NT2/D1 (cell line): ENCODE measurements around the gene SCTR.

Source experiments
- SUZ12 ChIP-seq: IDR thresholded peaks from 2 replicates; pipeline ENCODE4 v1.6.1; 2011; ENCODE audit not compliant: insufficient read length, insufficient read depth; ENCODE audit errors: extremely low read depth
- YY1 ChIP-seq: IDR thresholded peaks from 2 replicates; pipeline ENCODE4 v1.6.1; 2011; ENCODE audit not compliant: insufficient read length, insufficient read depth

GRCh38 chr2:119475857-119476244 is 48.4 kb downstream of the SCTR start:
- no peak for TF ChIP-seq YY1
- TF ChIP-seq SUZ12 = no peak
